Body of pancreas (tissue), 4 donors: Measurements from ENCODE around the gene MUC20.
"Not testable (repeated sequence)": the region's sequence is repeated elsewhere in the genome, so short reads cannot be mapped to it uniquely, and the experiment has no call there.

ENCODE experiments used
- POLR2A ChIP-seq, 3 donors: fragments of 450-650 bp; IDR thresholded peaks; one replicate each; pipeline ENCODE4 v1.6.1; 2016; ENCODE audit warnings: antibody characterized with exemption in 3 of 3, mild to moderate bottlenecking in 2 of 3
- TF ChIP-seq, protein P1 (sequence below), 7 experiments: fragments of 450-650 bp in 4 of 7; fragments of 200-600 bp in 3 of 7; sonication (generic) in 3 of 7; IDR thresholded peaks; one replicate each; pipeline ENCODE4 v1.5.1; 2016 to 2019; ENCODE audit warnings: antibody characterized with exemption in 7 of 7

DNA sequence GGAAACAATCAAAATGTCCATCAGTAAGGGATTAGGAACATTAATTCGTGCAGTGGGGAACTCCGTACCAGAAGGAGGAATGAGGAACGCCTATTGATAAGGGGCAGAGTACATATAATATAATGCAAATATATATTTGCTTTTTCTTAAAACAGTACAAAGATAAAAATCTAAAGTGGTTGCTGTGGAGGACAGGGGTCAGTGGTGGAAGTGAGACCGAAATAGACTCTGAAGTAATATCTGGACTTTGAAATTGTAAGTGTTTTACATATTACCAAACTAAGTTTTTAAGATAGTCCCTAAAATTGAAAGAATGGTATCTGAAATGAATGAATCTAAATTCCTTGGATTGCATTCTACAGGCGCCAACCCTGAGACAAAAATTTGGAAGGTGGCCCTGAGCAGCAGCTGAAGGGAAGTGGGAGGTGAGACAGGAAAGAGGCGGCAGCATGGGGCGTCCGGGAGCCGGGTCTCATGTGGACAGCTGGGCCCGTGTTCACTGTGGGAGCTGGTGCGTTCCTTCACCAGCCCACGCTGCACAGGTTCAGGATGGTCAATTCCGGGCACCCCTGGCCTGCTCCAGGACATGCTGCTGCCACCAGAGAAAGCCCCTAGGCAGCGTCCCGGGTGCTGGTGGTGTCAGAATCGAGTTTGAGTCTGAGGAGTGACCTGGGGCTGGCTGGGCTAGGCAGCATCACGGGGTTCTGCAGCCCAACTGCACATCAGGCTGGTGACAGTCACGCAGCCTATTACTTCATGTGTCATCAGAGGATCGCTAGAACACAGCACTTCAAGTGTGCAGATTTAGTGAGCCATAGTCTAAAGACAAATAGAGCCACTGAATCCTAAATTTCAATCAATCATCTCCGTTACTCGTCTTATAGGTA, 31.4 kb upstream of the MUC20 start:
- TF ChIP-seq, protein P1, sequence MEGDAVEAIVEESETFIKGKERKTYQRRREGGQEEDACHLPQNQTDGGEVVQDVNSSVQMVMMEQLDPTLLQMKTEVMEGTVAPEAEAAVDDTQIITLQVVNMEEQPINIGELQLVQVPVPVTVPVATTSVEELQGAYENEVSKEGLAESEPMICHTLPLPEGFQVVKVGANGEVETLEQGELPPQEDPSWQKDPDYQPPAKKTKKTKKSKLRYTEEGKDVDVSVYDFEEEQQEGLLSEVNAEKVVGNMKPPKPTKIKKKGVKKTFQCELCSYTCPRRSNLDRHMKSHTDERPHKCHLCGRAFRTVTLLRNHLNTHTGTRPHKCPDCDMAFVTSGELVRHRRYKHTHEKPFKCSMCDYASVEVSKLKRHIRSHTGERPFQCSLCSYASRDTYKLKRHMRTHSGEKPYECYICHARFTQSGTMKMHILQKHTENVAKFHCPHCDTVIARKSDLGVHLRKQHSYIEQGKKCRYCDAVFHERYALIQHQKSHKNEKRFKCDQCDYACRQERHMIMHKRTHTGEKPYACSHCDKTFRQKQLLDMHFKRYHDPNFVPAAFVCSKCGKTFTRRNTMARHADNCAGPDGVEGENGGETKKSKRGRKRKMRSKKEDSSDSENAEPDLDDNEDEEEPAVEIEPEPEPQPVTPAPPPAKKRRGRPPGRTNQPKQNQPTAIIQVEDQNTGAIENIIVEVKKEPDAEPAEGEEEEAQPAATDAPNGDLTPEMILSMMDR (IDR thresholded peaks at IDR 0.05) = not testable (repeated sequence)
- not testable (repeated sequence) for TF ChIP-seq POLR2A (IDR thresholded peaks at IDR 0.05)
